K562 (cell line): ENCODE data around the gene CYSTM1. TPM values are rescaled to one million over a fixed set of nuclear protein-coding genes. Genes with fewer than 3 reads are reported as not detected.

Experiments
- BACH1 ChIP-seq: fragments of 200-800 bp; sonication (Bioruptor generic); IDR thresholded peaks from 2 replicates; pipeline ENCODE4 v1.6.1; 2016; ENCODE audit warnings: missing genetic modification characterization, missing compliant biosample characterization
- BDP1 ChIP-seq: IDR thresholded peaks from 3 replicates; pipeline ENCODE4 v1.6.1; 2011; ENCODE audit not compliant: insufficient read length, insufficient read depth
- CXXC5 ChIP-seq: fragments of 250-450 bp; sonication (Bioruptor Pico); IDR thresholded peaks from 2 replicates; pipeline ENCODE4 v1.8.0; 2022; ENCODE audit warnings: inconsistent platforms, mild to moderate bottlenecking, moderate library complexity
- DACH1 ChIP-seq: fragments of 450-650 bp; IDR thresholded peaks from 2 replicates; pipeline ENCODE4 v1.6.1; 2018; ENCODE audit not compliant: partially characterized antibody
- FOXJ2 ChIP-seq: fragments of 200-800 bp; sonication (Bioruptor generic); IDR thresholded peaks from 2 replicates; pipeline ENCODE4 v1.6.1; 2016; ENCODE audit warnings: missing genetic modification characterization, missing compliant biosample characterization
- FOXO4 ChIP-seq: fragments of 450-650 bp; formaldehyde crosslinking; IDR thresholded peaks from 2 replicates; pipeline ENCODE4 v1.4.0; 2020; ENCODE audit warnings: mild to moderate bottlenecking, moderate library complexity
- MAFF ChIP-seq: IDR thresholded peaks from 2 replicates; pipeline ENCODE4 v1.6.1; 2012; ENCODE audit warnings: low read length, improper control_type of control experiment
- MCM3 ChIP-seq: fragments of 450-650 bp; IDR thresholded peaks from 2 replicates; pipeline ENCODE4 v1.6.1; 2016
- MTA1 ChIP-seq: fragments of 450-650 bp; IDR thresholded peaks from 2 replicates; pipeline ENCODE4 v1.6.1; 2017; ENCODE audit warnings: borderline replicate concordance
- SLC30A9 ChIP-seq: fragments of 250-450 bp; sonication (Bioruptor Pico); IDR thresholded peaks from 2 replicates; pipeline ENCODE4 v1.8.0; 2022; ENCODE audit warnings: mild to moderate bottlenecking, moderate library complexity
- SP2 ChIP-seq: IDR thresholded peaks from 2 replicates; pipeline ENCODE4 v1.6.1; 2011; ENCODE audit warnings: mild to moderate bottlenecking, low read depth, low read length, moderate library complexity; ENCODE audit not compliant: poor library complexity, severe bottlenecking; ENCODE audit errors: extremely low read depth
- TARDBP ChIP-seq: fragments of 450-650 bp; IDR thresholded peaks from 2 replicates; pipeline ENCODE4 v1.6.1; 2016
- ZBTB49 ChIP-seq: sonication (generic); formaldehyde crosslinking; IDR thresholded peaks from 2 replicates; pipeline ENCODE4 v1.8.0; 2022; ENCODE audit warnings: missing genetic modification reagents, mild to moderate bottlenecking, borderline replicate concordance
- ZNF134 ChIP-seq: fragments of 250-450 bp; sonication (Bioruptor Pico); conservative IDR thresholded peaks from 2 replicates; pipeline ENCODE4 v1.4.0; 2020
- ZNF146 ChIP-seq: IDR thresholded peaks from one replicate; pipeline ENCODE4 v1.6.1; 2018; ENCODE audit warnings: missing compliant biosample characterization; ENCODE audit not compliant: unreplicated experiment
- ZNF175 ChIP-seq: fragments of 200-800 bp; sonication (Bioruptor generic); IDR thresholded peaks from 2 replicates; pipeline ENCODE4 v1.6.1; 2016; ENCODE audit warnings: low read depth, mild to moderate bottlenecking, missing genetic modification characterization, missing compliant biosample characterization
- ZNF212 ChIP-seq: fragments of 450-650 bp; formaldehyde crosslinking; IDR thresholded peaks from 2 replicates; pipeline ENCODE4 v1.4.0; 2020; ENCODE audit warnings: mild to moderate bottlenecking
- ZNF408 ChIP-seq: fragments of 250-450 bp; sonication (Bioruptor Pico); IDR thresholded peaks from 2 replicates; pipeline ENCODE4 v1.4.0; 2020; ENCODE audit warnings: low read depth, mild to moderate bottlenecking, moderate library complexity
- ZNF609 ChIP-seq: sonication (generic); formaldehyde crosslinking; IDR thresholded peaks from 2 replicates; pipeline ENCODE4 v1.8.1; 2023; ENCODE audit warnings: missing genetic modification reagents, mild to moderate bottlenecking, borderline replicate concordance
- ZNF655 ChIP-seq: fragments of 250-450 bp; sonication (Bioruptor Pico); IDR thresholded peaks from 2 replicates; pipeline ENCODE4 v1.5.0; 2021
- ZNF699 ChIP-seq: fragments of 250-450 bp; sonication (Bioruptor Pico); IDR thresholded peaks from 2 replicates; pipeline ENCODE4 v1.8.0; 2021; ENCODE audit warnings: mild to moderate bottlenecking, moderate library complexity; ENCODE audit not compliant: insufficient replicate concordance
- polyA plus RNA-seq, 8 experiments: library from polyadenylated mRNA; depleted of rRNA in 4 of 8; stranded (reverse) in 5 of 8; unstranded in 3 of 8; fragments of >200 nt; fragmentation: Nextera tagmentation in 2 of 8; fragmentation: Illumina TruSeq in 1 of 8; extraction: Ambion mirVana in 2 of 8; extraction: Trizol in 1 of 8; gene quantifications; 2 replicates each; pipeline versions ENCODE4 v1.2.1 to v1.2.3, GENCODE V29; 2011 to 2014; ENCODE audit warnings: inconsistent platforms in 1 of 8, missing spikeins in 1 of 8
- total RNA-seq, 7 experiments: library from RNA; depleted of rRNA in 6 of 7; stranded (reverse); fragments of >200 nt in 6 of 7; fragmentation: Illumina TruSeq in 2 of 7; extraction: Trizol in 2 of 7; gene quantifications; 2 replicates each; pipeline versions ENCODE4 v1.2.1 to v1.2.3, GENCODE V29; 2011 to 2021; ENCODE audit warnings: low replicate concordance in 1 of 7

Gene CYSTM1
- total and polyA plus RNA-seq, 9 of the 15 experiments (the other 6 are each of a cell fraction or from before 2014, with no cell fraction given), result 76.1 to 422 (median 108) TPM

- TF ChIP-seq BDP1 (no peak), SLC30A9 (CRISPR knock-in tag) (no peak), MAFF (peak; percentile 45; the same call in 1 of the 2 replicates), ZNF699 (CRISPR knock-in tag) (no peak), ZNF655 (CRISPR knock-in tag) (no peak), ZNF609 (CRISPR knock-in tag) (no peak), TARDBP (no peak), BACH1 (peak; percentile 60; the same call in 1 of the 2 replicates), ZNF146 (CRISPR knock-in tag) (no peak), ZNF212 (no peak), CXXC5 (CRISPR knock-in tag) (peak; percentile 54), MTA1 (0 out of 2 replicates have a peak, but pooled peaks have one; percentile 16), SP2 (no peak), MCM3 (no peak), ZBTB49 (CRISPR knock-in tag) (no peak), ZNF408 (no peak), FOXJ2 (no peak), FOXO4 (CRISPR knock-in tag) (no peak), ZNF134 (no peak), DACH1 (peak; percentile 54), ZNF175 (no peak)
Observed at GRCh38 chr5:140186267-140186671, 11.3 kb downstream of the CYSTM1 start (continued).
